Smooth muscle cell (in vitro differentiated cells): Measurements from ENCODE around the gene STEAP4. TPM values are rescaled to one million over a fixed set of nuclear protein-coding genes. Genes with fewer than 3 reads are reported as not detected.

Source experiments
- DNase-seq: peaks from one replicate; lab custom pipeline; 2025; ENCODE audit not compliant: unreplicated experiment; lab: John Stamatoyannopoulos, UW
- H2AFZ ChIP-seq: fragments of 200-600 bp; sonication (generic); 2 replicates; pipeline ENCODE4 v1.6.0; 2016; ENCODE audit warnings: antibody characterized with exemption, low read depth, mild to moderate bottlenecking
- H3F3A ChIP-seq: fragments of 200-600 bp; sonication (generic); 2 replicates; pipeline ENCODE4 v1.6.0; 2017; ENCODE audit warnings: antibody characterized with exemption, low read depth
- H3K27ac ChIP-seq: fragments of 200-600 bp; sonication (generic); 2 replicates; pipeline ENCODE4 v1.5.1; 2016; ENCODE audit warnings: low read depth, mild to moderate bottlenecking
- H3K27me3 ChIP-seq: fragments of 200-600 bp; sonication (generic); 2 replicates; pipeline ENCODE4 v1.6.1; 2016; ENCODE audit warnings: low read depth, mild to moderate bottlenecking
- H3K36me3 ChIP-seq: fragments of 200-600 bp; sonication (generic); 2 replicates; pipeline ENCODE4 v1.5.1; 2016; ENCODE audit warnings: low read depth
- H3K4me1 ChIP-seq: fragments of 200-600 bp; sonication (generic); 2 replicates; pipeline ENCODE4 v1.5.1; 2016; ENCODE audit warnings: low read depth
- H3K4me2 ChIP-seq: fragments of 200-600 bp; sonication (generic); 2 replicates; pipeline ENCODE4 v1.6.0; 2016; ENCODE audit warnings: mild to moderate bottlenecking
- H3K4me3 ChIP-seq: fragments of 200-600 bp; sonication (generic); 2 replicates; pipeline ENCODE4 v1.5.1; 2016; ENCODE audit warnings: mild to moderate bottlenecking
- H3K79me2 ChIP-seq: fragments of 200-600 bp; sonication (generic); 2 replicates; pipeline ENCODE4 v1.6.0; 2016; ENCODE audit warnings: low read depth, mild to moderate bottlenecking
- H3K9ac ChIP-seq: fragments of 200-600 bp; sonication (generic); 2 replicates; pipeline ENCODE4 v1.6.0; 2016; ENCODE audit warnings: low read depth
- H3K9me3 ChIP-seq: fragments of 200-600 bp; sonication (generic); replicated peaks from 2 replicates; pipeline ENCODE4 v1.5.1; 2016; ENCODE audit warnings: low read depth
- H4K20me1 ChIP-seq: fragments of 200-600 bp; sonication (generic); 2 replicates; pipeline ENCODE4 v1.6.0; 2016; ENCODE audit warnings: low read depth
- WGBS: methylation state at CpG from one replicate; pipeline ENCODE4 v1.1.7; 2016; ENCODE audit warnings: low lambda C conversion rate; 5-methylcytosine and 5-hydroxymethylcytosine counted together
- polyA plus RNA-seq: library from polyadenylated mRNA; unstranded; fragments of >200 nt; fragmentation: Nextera tagmentation; extraction: Ambion mirVana; gene quantifications from 2 replicates; pipeline ENCODE4 v1.2.1, GENCODE V29; 2016
- total RNA-seq: library from RNA; depleted of rRNA; stranded (reverse); fragments of >200 nt; gene quantifications from 2 replicates; pipeline ENCODE4 v1.2.3, GENCODE V29; 2014
- TF ChIP-seq, protein P1 (sequence below): fragments of 200-600 bp; sonication (generic); IDR thresholded peaks from 2 replicates; pipeline ENCODE4 v1.5.1; 2017; ENCODE audit warnings: borderline replicate concordance, mild to moderate bottlenecking, antibody characterized with exemption; ENCODE audit not compliant: insufficient read depth, poor library complexity, severe bottlenecking

The STEAP4 gene
- total and polyA plus RNA-seq, 2 experiments from 2014 or later: 0.18 TPM; not detected in 1

DNA sequence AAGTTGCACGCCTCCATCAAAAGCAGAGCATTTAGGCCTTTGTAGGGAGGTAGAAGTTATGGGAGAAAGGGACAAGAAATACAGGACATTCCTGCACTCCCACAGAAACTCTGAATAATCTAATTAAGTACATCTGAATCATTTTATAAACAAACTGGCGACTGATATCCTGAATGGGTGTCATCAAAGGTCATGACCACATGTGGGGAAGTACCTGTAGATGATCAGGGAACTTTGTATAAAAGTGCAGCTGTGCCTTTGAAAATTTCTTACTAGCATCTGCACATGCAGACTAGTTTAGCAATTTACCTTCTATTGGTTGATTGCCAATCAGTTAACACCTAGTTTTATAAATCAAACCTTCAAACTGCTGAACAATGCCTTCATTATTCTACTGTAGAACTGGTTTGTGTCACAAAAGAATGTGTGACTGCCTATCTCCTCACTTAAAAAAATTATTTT is 17.1 kb downstream of the STEAP4 start:
- Histone ChIP-seq H3K4me2 (no peak overlapping the region), H3K36me3 (no peaks in the 10 kb centered on the region), H3K4me1 (no peaks in the 10 kb centered on the region), H4K20me1 (no peaks in the 10 kb centered on the region), H3K27ac (peak overlapping the region; percentile 40), H3K4me3 (no peak overlapping the region), H2AFZ (no peak overlapping the region), H3K9me3 (no peaks in the 10 kb centered on the region), H3K79me2 (no peaks in the 10 kb centered on the region), H3K27me3 (no peaks in the 10 kb centered on the region), H3F3A (no peaks in the 10 kb centered on the region), H3K9ac (no peak overlapping the region)
- 73% methylated on average over 2 of the region's 2 CpGs for WGBS
- TF ChIP-seq, protein P1, sequence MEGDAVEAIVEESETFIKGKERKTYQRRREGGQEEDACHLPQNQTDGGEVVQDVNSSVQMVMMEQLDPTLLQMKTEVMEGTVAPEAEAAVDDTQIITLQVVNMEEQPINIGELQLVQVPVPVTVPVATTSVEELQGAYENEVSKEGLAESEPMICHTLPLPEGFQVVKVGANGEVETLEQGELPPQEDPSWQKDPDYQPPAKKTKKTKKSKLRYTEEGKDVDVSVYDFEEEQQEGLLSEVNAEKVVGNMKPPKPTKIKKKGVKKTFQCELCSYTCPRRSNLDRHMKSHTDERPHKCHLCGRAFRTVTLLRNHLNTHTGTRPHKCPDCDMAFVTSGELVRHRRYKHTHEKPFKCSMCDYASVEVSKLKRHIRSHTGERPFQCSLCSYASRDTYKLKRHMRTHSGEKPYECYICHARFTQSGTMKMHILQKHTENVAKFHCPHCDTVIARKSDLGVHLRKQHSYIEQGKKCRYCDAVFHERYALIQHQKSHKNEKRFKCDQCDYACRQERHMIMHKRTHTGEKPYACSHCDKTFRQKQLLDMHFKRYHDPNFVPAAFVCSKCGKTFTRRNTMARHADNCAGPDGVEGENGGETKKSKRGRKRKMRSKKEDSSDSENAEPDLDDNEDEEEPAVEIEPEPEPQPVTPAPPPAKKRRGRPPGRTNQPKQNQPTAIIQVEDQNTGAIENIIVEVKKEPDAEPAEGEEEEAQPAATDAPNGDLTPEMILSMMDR: no peak
- no peak for DNase-seq

- H3K27ac ChIP-seq: no peak overlapping the region
- H3K36me3 ChIP-seq: no peaks in the 10 kb centered on the region
- 76% methylated on average over 2 of the region's 2 CpGs for WGBS
- no peaks in the 10 kb centered on the region for H3K79me2 ChIP-seq
- no peaks in the 10 kb centered on the region for H3K27me3 ChIP-seq
- no peak overlapping the region for H3K9ac ChIP-seq
- no peaks in the 10 kb centered on the region for H3F3A ChIP-seq
- H3K9me3 ChIP-seq: no peaks in the 10 kb centered on the region
- no peak overlapping the region for H3K4me3 ChIP-seq
- no peaks in the 10 kb centered on the region for H4K20me1 ChIP-seq
- no peak overlapping the region for H3K4me2 ChIP-seq
- H2AFZ ChIP-seq: no peak overlapping the region
- TF ChIP-seq, protein P1: no peak
- no peak for DNase-seq
- H3K4me1 ChIP-seq: no peaks in the 10 kb centered on the region
These were observed 24.9 kb downstream of the STEAP4 start for GRCh38 chr7:88281749-88282148.

GRCh38 chr7:88280801-88281200 is 25.9 kb downstream of the STEAP4 start:
- Histone ChIP-seq H3K27me3 (no peaks in the 10 kb centered on the region), H3K4me1 (no peaks in the 10 kb centered on the region), H3K4me2 (no peak overlapping the region), H4K20me1 (no peaks in the 10 kb centered on the region), H3K9me3 (no peaks in the 10 kb centered on the region), H3K4me3 (no peak overlapping the region), H3F3A (no peaks in the 10 kb centered on the region), H3K79me2 (no peaks in the 10 kb centered on the region), H3K9ac (no peak overlapping the region), H2AFZ (no peak overlapping the region), H3K36me3 (no peaks in the 10 kb centered on the region), H3K27ac (no peak overlapping the region)
- TF ChIP-seq, protein P1: no peak
- no peak for DNase-seq
- WGBS: 100% methylated on average over 1 of the region's 1 CpG

GRCh38 chr7:88279323-88279722 is 27.4 kb downstream of the STEAP4 start:
- TF ChIP-seq, protein P1: no peak
- H3K9ac ChIP-seq: no peak overlapping the region
- H3K4me1 ChIP-seq: no peaks in the 10 kb centered on the region

More at GRCh38 chr7:88279323-88279722, 27.4 kb downstream of the STEAP4 start:
- H3K36me3 ChIP-seq: no peaks in the 10 kb centered on the region
- WGBS: 50% methylated on average over 3 of the region's 3 CpGs
- no peaks in the 10 kb centered on the region for H4K20me1 ChIP-seq
- no peaks in the 10 kb centered on the region for H3K79me2 ChIP-seq
- no peak overlapping the region for H3K4me2 ChIP-seq
- H3K27me3 ChIP-seq: no peaks in the 10 kb centered on the region
- no peak overlapping the region for H2AFZ ChIP-seq
- H3K9me3 ChIP-seq: no peaks in the 10 kb centered on the region
- H3F3A ChIP-seq: no peaks in the 10 kb centered on the region
- no peak overlapping the region for H3K4me3 ChIP-seq
- no peak overlapping the region for H3K27ac ChIP-seq
- DNase-seq: no peak
